Measurements from ENCODE around the gene FEZ2. TPM values are rescaled to one million over a fixed set of nuclear protein-coding genes. Genes with fewer than 3 reads are reported as not detected.

The FEZ2 gene
- total and polyA plus RNA-seq, 10 of the 15 experiments (the other 5 are each of a cell fraction or from before 2014, with no cell fraction given): 3.0 to 15.4 (median 6.6) TPM

DNA sequence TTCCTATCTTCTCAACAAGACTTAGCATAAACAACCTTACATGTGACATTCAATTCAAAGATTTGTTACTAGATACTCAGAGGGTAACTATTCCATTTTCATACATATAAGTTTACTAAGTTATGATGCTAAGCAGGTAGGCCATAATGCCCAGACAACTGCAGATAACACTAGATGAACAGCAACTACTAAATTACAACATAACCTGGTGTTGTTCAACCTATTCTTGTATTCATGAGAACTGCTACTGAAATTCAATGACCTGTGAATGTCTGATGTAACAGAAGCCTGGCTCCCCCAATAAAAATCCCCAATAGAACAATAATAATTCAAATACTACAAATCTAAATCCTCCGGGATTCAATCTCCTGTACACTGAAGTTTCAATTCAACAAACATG is 24.8 kb downstream of the FEZ2 start:
- POLR2A ChIA-PET: no interaction called here
- intact Hi-C loops (cut with micrococcal nuclease; ENCODE audit: unreplicated experiment): no loop called here
- FAIRE-seq: no peak

More for the DNA sequence above, 24.8 kb downstream of the FEZ2 start:
- Histone ChIP-seq H3K36me3 (ENCODE audit: control insufficient read depth in 2 of 2, insufficient read depth in 2 of 2, low read length in 1 of 2) (peaks cover 0 to 7% of the 10 kb centered on the region in 2 experiments; a peak in 2 of 4 replicates), H3K9ac (ENCODE audit: control insufficient read depth, insufficient read depth, low read length) (no peak overlapping the region), H3K79me2 (ENCODE audit: control insufficient read depth, insufficient read depth, low read length) (no peaks in the 10 kb centered on the region; the same call in 1 of the 2 replicates), H4K20me1 (ENCODE audit: control insufficient read depth, insufficient read depth) (no peaks in the 10 kb centered on the region), H2AFZ (ENCODE audit: control insufficient read depth, low read depth, low read length) (no peak overlapping the region), H3K4me1 (ENCODE audit: control insufficient read depth, insufficient read depth, low read length) (no peaks in the 10 kb centered on the region), H3K27ac (ENCODE audit: control insufficient read depth, insufficient read depth) (no peak overlapping the region), H3K27me3 (replicated peaks in 1 of 2; ENCODE audit: control insufficient read depth in 2 of 2, insufficient read depth in 2 of 2, low read length in 1 of 2) (no peaks in the 10 kb centered on the region), H3K9me3 (replicated peaks; ENCODE audit: control insufficient read depth, insufficient read depth, low read length) (no peaks in the 10 kb centered on the region), H3K4me2 (ENCODE audit: control insufficient read depth, insufficient read depth) (no peak overlapping the region), H3K4me3 (no peak overlapping the region)
- in situ Hi-C loops (cut with MboI): no loop called here
- BruUV-seq (replicated peaks): no TSS peak
- RAD21 ChIA-PET (ENCODE audit: unreplicated experiment): no interaction called here
- no peak for ATAC-seq
- 93% methylated on average over 1 of the region's 1 CpG for WGBS (ENCODE audit: insufficient coverage, insufficient replicate concordance, low lambda C conversion rate, missing lambda C conversion rate)
- CTCF ChIA-PET: no interaction called here
- DNase-seq (ENCODE audit: low read depth, low spot score): no peak
- SMC1A ChIA-PET (ENCODE audit: uncharacterized antibody, unreplicated experiment): no interaction called here
- TF ChIP-seq CHD2 (IDR thresholded peaks at IDR 0.05; ENCODE audit: borderline replicate concordance, low read depth, low read length) (no peak), BCL11A (IDR thresholded peaks at IDR 0.05; ENCODE audit: low read depth, low read length) (no peak), MTA2 (IDR thresholded peaks at IDR 0.05; ENCODE audit: low read depth) (no peak), TBL1XR1 (IDR thresholded peaks at IDR 0.05; ENCODE audit: low read depth, low read length) (no peak), RFX5 (IDR thresholded peaks at IDR 0.05; ENCODE audit: low read depth, low read length) (no peak), BRCA1 (IDR thresholded peaks at IDR 0.05; ENCODE audit: low read depth, low read length) (no peak), POLR2A (IDR thresholded peaks at IDR 0.05; ENCODE audit: low read depth, low read length) (no peak), CHD4 (IDR thresholded peaks at IDR 0.05) (no peak)
- TF ChIP-seq, protein P1, sequence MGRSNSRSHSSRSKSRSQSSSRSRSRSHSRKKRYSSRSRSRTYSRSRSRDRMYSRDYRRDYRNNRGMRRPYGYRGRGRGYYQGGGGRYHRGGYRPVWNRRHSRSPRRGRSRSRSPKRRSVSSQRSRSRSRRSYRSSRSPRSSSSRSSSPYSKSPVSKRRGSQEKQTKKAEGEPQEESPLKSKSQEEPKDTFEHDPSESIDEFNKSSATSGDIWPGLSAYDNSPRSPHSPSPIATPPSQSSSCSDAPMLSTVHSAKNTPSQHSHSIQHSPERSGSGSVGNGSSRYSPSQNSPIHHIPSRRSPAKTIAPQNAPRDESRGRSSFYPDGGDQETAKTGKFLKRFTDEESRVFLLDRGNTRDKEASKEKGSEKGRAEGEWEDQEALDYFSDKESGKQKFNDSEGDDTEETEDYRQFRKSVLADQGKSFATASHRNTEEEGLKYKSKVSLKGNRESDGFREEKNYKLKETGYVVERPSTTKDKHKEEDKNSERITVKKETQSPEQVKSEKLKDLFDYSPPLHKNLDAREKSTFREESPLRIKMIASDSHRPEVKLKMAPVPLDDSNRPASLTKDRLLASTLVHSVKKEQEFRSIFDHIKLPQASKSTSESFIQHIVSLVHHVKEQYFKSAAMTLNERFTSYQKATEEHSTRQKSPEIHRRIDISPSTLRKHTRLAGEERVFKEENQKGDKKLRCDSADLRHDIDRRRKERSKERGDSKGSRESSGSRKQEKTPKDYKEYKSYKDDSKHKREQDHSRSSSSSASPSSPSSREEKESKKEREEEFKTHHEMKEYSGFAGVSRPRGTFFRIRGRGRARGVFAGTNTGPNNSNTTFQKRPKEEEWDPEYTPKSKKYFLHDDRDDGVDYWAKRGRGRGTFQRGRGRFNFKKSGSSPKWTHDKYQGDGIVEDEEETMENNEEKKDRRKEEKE (IDR thresholded peaks at IDR 0.05): no peak

All from GM12878 (cell line).